Kidney tubule cell (primary cell): ENCODE results near the gene TTPAL.
"Not testable (repeated sequence)": the region's sequence is repeated elsewhere in the genome, so short reads cannot be mapped to it uniquely, and the experiment has no call there.

Source experiments
- DNase-seq: peaks from one replicate; pipeline ENCODE4 v3.0.0-alpha.2; 2018; ENCODE audit warnings: low spot score

The TTPAL gene

GRCh38 chr20:44468044-44468782, 7.5 kb upstream of the TTPAL start:
- DNase-seq: no peak

- no peak for DNase-seq
Measured at GRCh38 chr20:44470327-44470726, 5.3 kb upstream of the TTPAL start.

GRCh38 chr20:44471481-44471882, 4.2 kb upstream of the TTPAL start:
- peak; percentile 34 for DNase-seq

GRCh38 chr20:44472283-44472682, 3.4 kb upstream of the TTPAL start:
- DNase-seq: not testable (repeated sequence)

GRCh38 chr20:44475372-44475693, 341 bp upstream of the TTPAL start:
- DNase-seq: no peak

GRCh38 chr20:44477151-44477550, 1.5 kb downstream of the TTPAL start:
- DNase-seq: peak; percentile 66

GRCh38 chr20:44478206-44478605, 2.5 kb downstream of the TTPAL start:
- no peak for DNase-seq

- DNase-seq: no peak
Measured at GRCh38 chr20:44479643-44480042, 4.0 kb downstream of the TTPAL start.

GRCh38 chr20:44480097-44480496, 4.4 kb downstream of the TTPAL start:
- no peak for DNase-seq

GRCh38 chr20:44481719-44482416, 6.2 kb downstream of the TTPAL start:
- DNase-seq: no peak

- no peak for DNase-seq
Measured at GRCh38 chr20:44483112-44483511, 7.4 kb downstream of the TTPAL start.

GRCh38 chr20:44485078-44485829, 9.6 kb downstream of the TTPAL start:
- no peak for DNase-seq

GRCh38 chr20:44485830-44486198, 10.1 kb downstream of the TTPAL start:
- no peak for DNase-seq

- no peak for DNase-seq
Measured at GRCh38 chr20:44488551-44488950, 12.9 kb downstream of the TTPAL start.

GRCh38 chr20:44489223-44489622, 13.5 kb downstream of the TTPAL start:
- DNase-seq: no peak

- no peak for DNase-seq
Measured at GRCh38 chr20:44489931-44490330, 14.3 kb downstream of the TTPAL start.

- no peak for DNase-seq
Measured at GRCh38 chr20:44491635-44492395, 16.1 kb downstream of the TTPAL start.

GRCh38 chr20:44494266-44494665, 18.6 kb downstream of the TTPAL start:
- DNase-seq: no peak

- DNase-seq: no peak
Measured at GRCh38 chr20:44494681-44495080, 19.0 kb downstream of the TTPAL start.

- DNase-seq: peak; percentile 84
Measured at GRCh38 chr20:44495257-44495656, 19.6 kb downstream of the TTPAL start.

- peak; percentile 98 for DNase-seq
Measured at GRCh38 chr20:44495802-44496481, 20.3 kb downstream of the TTPAL start.

- peak; percentile 94 for DNase-seq
Measured at GRCh38 chr20:44496976-44497375, 21.3 kb downstream of the TTPAL start.
